ENCODE measurements around the gene HMOX1.

Gene HMOX1

DNA sequence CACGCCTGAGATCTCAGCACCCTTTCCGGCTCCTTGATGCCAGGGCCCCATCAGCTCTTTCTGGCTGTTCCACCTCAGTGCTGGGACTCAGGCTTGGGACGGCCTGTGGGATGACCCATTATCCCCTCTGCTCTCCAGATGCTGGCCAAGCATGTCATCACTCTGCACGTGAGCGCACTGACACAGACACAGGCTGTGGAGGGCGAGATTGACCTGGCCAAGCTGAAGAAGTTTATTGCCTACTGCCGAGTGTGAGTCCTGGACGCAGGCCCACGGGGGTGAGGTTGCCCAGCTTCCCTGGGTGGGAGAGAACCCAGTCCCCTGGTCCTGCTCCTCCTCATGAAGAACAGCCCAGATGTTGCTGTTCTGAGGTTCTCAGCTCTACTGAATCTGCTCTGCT, 36.7 kb downstream of the HMOX1 start:
- TF ChIP-seq, protein P1, sequence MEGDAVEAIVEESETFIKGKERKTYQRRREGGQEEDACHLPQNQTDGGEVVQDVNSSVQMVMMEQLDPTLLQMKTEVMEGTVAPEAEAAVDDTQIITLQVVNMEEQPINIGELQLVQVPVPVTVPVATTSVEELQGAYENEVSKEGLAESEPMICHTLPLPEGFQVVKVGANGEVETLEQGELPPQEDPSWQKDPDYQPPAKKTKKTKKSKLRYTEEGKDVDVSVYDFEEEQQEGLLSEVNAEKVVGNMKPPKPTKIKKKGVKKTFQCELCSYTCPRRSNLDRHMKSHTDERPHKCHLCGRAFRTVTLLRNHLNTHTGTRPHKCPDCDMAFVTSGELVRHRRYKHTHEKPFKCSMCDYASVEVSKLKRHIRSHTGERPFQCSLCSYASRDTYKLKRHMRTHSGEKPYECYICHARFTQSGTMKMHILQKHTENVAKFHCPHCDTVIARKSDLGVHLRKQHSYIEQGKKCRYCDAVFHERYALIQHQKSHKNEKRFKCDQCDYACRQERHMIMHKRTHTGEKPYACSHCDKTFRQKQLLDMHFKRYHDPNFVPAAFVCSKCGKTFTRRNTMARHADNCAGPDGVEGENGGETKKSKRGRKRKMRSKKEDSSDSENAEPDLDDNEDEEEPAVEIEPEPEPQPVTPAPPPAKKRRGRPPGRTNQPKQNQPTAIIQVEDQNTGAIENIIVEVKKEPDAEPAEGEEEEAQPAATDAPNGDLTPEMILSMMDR (IDR thresholded peaks at IDR 0.05), result no peak

DNA sequence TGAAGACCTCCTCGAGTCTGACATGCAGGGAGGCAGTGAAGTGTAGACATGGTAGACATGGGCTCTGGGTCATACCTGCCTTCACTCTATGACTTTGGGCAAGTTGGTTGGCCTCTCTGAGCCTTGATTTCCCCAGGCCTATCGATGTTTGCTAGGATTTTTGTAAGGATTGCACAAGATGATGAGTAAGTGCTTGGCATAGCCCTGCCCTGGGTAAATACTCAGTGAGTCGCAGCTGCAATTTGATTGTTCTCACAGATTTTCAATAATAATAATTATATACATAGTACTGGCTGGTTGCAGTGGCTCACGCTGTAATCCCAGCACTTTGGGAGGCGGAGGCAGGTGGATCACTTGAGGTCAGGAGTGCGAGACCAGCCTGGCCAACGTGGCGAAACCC, 37.2 kb downstream of the HMOX1 start:
- TF ChIP-seq, protein P1 (IDR thresholded peaks at IDR 0.05), result no peak

DNA sequence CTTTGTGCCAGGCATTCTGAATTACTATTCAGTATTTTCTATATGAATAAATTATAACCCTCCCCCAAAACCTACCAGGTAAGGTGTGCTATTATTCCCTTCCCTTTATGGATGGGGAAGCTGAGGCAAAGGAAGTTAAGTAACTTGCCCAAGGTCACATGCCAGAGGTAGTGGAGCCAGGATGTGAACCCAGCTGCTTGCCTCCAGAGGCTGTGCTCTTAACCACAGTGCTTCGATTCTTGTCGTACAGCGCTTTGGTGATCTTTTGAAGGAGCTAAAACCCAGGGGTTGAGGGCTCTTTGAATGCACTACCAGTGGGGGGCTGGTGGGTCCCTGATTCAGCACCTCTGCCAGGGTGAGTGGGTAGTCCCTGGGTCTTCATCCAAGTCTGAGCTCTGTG, 37.8 kb downstream of the HMOX1 start:
- TF ChIP-seq, protein P1 (IDR thresholded peaks at IDR 0.05), result no peak

DNA sequence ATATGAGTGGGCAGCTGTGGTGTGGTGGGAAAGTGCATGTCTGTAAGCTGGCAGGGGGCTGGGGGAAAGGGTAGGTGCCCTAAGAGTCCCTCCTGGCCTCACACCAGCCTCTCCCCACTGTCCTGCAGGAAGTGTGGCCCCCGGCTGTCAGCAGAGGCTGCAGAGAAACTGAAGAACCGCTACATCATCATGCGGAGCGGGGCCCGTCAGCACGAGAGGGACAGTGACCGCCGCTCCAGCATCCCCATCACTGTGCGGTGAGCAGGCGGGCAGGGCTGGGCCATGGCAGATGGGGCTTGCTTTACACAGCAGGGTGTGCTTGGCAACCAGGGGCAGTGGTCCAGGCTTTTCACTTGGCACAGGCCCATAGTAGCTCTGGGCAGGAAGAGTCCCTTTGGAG, 38.9 kb downstream of the HMOX1 start:
- TF ChIP-seq, protein P1 (IDR thresholded peaks at IDR 0.05), result no peak

DNA sequence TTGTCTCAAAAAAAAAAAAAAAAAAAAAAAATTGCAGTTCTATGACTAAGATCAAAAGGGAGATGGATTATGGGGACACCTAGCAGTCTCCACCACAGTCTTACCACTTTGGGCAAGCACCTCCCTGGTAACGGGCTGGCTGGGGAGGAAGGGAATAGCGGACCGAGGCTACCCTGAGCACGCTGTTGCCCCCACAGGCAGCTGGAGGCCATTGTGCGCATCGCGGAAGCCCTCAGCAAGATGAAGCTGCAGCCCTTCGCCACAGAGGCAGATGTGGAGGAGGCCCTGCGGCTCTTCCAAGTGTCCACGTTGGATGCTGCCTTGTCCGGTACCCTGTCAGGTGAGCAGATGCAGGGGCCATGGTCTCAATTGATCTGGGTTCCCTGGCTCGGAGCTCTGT, 40.2 kb downstream of the HMOX1 start:
- TF ChIP-seq, protein P1 (IDR thresholded peaks at IDR 0.05), result no peak

DNA sequence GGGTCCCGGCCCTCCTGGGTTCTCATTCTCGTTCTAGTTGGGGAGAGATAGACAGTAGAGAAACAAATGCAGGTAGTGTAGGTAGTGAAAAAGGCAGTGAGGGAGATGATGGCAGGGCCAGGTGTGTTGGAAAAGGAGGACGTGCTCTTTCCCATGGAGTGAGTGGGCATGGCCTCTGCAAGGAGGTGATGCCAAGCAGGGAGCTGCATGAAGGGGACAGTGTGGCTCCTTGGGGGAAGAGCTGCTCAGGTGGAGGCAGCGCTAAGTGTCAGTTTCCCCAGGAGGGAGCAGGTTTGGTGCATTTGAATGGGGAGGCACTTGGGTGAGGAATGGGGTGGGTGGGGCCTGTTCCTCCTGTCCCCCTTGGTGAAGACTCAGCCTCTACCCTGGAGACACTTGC, 41.2 kb downstream of the HMOX1 start:
- TF ChIP-seq, protein P1 (IDR thresholded peaks at IDR 0.05), result no peak

DNA sequence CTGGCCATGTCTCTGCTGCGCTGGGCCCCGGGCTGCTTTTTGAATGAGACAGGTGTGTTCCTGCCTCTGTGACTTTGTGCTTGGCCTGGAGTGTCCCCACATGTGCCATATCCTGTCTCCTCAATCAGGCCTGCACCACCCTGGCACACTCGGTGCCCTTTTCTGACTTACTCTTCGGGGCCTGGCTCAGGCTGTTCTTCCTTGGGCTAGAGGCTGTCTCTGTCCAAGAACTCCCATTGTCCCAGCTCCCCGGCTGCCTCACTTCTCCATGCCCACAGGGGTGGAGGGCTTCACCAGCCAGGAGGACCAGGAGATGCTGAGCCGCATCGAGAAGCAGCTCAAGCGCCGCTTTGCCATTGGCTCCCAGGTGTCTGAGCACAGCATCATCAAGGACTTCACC, 42.0 kb downstream of the HMOX1 start:
- TF ChIP-seq, protein P1 (IDR thresholded peaks at IDR 0.05), result no peak

DNA sequence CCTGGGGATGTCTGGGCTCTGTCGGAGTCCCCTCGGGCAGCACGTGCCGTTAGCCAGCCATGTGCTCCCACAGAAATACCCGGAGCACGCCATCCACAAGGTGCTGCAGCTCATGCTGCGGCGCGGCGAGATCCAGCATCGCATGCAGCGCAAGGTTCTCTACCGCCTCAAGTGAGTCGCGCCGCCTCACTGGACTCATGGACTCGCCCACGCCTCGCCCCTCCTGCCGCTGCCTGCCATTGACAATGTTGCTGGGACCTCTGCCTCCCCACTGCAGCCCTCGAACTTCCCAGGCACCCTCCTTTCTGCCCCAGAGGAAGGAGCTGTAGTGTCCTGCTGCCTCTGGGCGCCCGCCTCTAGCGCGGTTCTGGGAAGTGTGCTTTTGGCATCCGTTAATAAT, 43.2 kb downstream of the HMOX1 start:
- TF ChIP-seq, protein P1 (IDR thresholded peaks at IDR 0.05), result no peak
